ENCODE results near the gene ABCC12. TPM values are rescaled to one million over a fixed set of nuclear protein-coding genes. Genes with fewer than 3 reads are reported as not detected.

The ABCC12 gene
- polyA plus RNA-seq, 1 donor from 2014 or later, result not detected

DNA sequence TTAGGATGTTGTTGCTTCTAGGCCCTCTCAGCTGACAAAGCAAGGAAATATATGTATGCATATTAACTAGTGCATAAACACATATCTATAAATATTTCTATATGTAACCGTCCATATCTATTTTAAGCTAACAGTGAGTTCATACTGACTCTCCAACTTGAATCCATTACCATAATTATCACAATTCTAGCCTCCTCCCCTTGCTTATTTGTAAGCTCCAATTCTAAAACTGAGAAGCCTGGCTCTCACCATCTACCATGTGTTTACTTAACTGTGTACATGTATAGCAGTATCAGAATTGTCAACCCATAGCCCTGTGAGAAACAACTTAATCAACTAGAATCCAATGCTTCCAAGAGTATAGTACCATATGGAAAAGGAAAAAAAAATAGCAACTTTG, 5.1 kb downstream of the ABCC12 start:
- no peaks in the 10 kb centered on the region for H3K79me2 ChIP-seq (replicated peaks; ENCODE audit: insufficient read depth, low read length)
- H2AFZ ChIP-seq (ENCODE audit: low read depth, low read length), result no peak overlapping the region
- no peak overlapping the region for H3K4me3 ChIP-seq (ENCODE audit: low read length)
- no peaks in the 10 kb centered on the region for H4K20me1 ChIP-seq (ENCODE audit: insufficient read depth)
- H3K36me3 ChIP-seq (ENCODE audit: insufficient read depth, low read length), result no peaks in the 10 kb centered on the region
- H3K27ac ChIP-seq (ENCODE audit: low read length), result no peak overlapping the region
- TF ChIP-seq SMC3 (conservative IDR thresholded peaks at IDR 0.05; ENCODE audit: poor library complexity) (no peak), MXI1 (conservative IDR thresholded peaks at IDR 0.05; ENCODE audit: poor library complexity, severe bottlenecking) (no peak), TAF1 (IDR thresholded peaks at IDR 0.05; ENCODE audit: low read depth) (no peak)
- no peaks in the 10 kb centered on the region for H3F3A ChIP-seq (ENCODE audit: insufficient read depth, low read length, poor library complexity, severe bottlenecking)
- no peaks in the 10 kb centered on the region for H3K27me3 ChIP-seq (ENCODE audit: insufficient read depth, low read depth, low read length)
- no peak overlapping the region for H3K4me2 ChIP-seq (ENCODE audit: low read length)
- no peak overlapping the region for H3K9ac ChIP-seq (ENCODE audit: low read length)
- no peaks in the 10 kb centered on the region for H3K9me2 ChIP-seq (ENCODE audit: insufficient read depth, low read length)
- H3K9me3 ChIP-seq (ENCODE audit: low read length), result no peaks in the 10 kb centered on the region

DNA sequence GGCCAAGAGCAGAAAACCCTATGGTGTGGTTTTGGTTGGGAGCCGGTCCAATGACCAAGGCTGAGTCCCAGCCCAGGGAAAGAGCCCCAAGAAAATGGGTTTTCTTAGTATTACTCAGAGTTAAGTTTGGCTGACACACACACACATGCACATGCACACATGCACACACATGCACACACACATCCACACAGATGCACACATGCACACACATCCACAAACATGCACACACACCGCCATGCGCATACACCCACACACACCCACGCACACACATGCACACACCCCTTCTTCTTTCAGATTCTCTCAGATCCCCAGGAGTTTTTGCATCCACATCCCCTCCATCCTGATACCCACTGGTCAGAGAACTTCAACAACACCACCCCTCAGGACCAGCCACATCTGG, 9.1 kb downstream of the ABCC12 start:
- H3K9me2 ChIP-seq (ENCODE audit: insufficient read depth, low read length), result no peaks in the 10 kb centered on the region

More for the DNA sequence above, 9.1 kb downstream of the ABCC12 start:
- Histone ChIP-seq H3K4me2 (ENCODE audit: low read length) (no peak overlapping the region), H4K20me1 (ENCODE audit: insufficient read depth) (no peaks in the 10 kb centered on the region), H2AFZ (ENCODE audit: low read depth, low read length) (no peak overlapping the region), H3K36me3 (ENCODE audit: insufficient read depth, low read length) (no peaks in the 10 kb centered on the region), H3K9me3 (ENCODE audit: low read length) (no peaks in the 10 kb centered on the region), H3F3A (ENCODE audit: insufficient read depth, low read length, poor library complexity, severe bottlenecking) (no peaks in the 10 kb centered on the region), H3K79me2 (replicated peaks; ENCODE audit: insufficient read depth, low read length) (no peaks in the 10 kb centered on the region), H3K27ac (ENCODE audit: low read length) (no peak overlapping the region), H3K9ac (ENCODE audit: low read length) (no peak overlapping the region), H3K27me3 (ENCODE audit: insufficient read depth, low read depth, low read length) (no peaks in the 10 kb centered on the region), H3K4me3 (ENCODE audit: low read length) (no peak overlapping the region)
- TF ChIP-seq MXI1 (conservative IDR thresholded peaks at IDR 0.05; ENCODE audit: poor library complexity, severe bottlenecking), result no peak
- TF ChIP-seq, protein P1, sequence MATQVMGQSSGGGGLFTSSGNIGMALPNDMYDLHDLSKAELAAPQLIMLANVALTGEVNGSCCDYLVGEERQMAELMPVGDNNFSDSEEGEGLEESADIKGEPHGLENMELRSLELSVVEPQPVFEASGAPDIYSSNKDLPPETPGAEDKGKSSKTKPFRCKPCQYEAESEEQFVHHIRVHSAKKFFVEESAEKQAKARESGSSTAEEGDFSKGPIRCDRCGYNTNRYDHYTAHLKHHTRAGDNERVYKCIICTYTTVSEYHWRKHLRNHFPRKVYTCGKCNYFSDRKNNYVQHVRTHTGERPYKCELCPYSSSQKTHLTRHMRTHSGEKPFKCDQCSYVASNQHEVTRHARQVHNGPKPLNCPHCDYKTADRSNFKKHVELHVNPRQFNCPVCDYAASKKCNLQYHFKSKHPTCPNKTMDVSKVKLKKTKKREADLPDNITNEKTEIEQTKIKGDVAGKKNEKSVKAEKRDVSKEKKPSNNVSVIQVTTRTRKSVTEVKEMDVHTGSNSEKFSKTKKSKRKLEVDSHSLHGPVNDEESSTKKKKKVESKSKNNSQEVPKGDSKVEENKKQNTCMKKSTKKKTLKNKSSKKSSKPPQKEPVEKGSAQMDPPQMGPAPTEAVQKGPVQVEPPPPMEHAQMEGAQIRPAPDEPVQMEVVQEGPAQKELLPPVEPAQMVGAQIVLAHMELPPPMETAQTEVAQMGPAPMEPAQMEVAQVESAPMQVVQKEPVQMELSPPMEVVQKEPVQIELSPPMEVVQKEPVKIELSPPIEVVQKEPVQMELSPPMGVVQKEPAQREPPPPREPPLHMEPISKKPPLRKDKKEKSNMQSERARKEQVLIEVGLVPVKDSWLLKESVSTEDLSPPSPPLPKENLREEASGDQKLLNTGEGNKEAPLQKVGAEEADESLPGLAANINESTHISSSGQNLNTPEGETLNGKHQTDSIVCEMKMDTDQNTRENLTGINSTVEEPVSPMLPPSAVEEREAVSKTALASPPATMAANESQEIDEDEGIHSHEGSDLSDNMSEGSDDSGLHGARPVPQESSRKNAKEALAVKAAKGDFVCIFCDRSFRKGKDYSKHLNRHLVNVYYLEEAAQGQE (IDR thresholded peaks at IDR 0.05; ENCODE audit: borderline replicate concordance), result no peak
- TF ChIP-seq SMC3 (conservative IDR thresholded peaks at IDR 0.05; ENCODE audit: poor library complexity), result no peak
- no peak for TF ChIP-seq EP300 (conservative IDR thresholded peaks at IDR 0.05; ENCODE audit: poor library complexity, severe bottlenecking)
- TF ChIP-seq, protein P2, sequence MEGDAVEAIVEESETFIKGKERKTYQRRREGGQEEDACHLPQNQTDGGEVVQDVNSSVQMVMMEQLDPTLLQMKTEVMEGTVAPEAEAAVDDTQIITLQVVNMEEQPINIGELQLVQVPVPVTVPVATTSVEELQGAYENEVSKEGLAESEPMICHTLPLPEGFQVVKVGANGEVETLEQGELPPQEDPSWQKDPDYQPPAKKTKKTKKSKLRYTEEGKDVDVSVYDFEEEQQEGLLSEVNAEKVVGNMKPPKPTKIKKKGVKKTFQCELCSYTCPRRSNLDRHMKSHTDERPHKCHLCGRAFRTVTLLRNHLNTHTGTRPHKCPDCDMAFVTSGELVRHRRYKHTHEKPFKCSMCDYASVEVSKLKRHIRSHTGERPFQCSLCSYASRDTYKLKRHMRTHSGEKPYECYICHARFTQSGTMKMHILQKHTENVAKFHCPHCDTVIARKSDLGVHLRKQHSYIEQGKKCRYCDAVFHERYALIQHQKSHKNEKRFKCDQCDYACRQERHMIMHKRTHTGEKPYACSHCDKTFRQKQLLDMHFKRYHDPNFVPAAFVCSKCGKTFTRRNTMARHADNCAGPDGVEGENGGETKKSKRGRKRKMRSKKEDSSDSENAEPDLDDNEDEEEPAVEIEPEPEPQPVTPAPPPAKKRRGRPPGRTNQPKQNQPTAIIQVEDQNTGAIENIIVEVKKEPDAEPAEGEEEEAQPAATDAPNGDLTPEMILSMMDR (IDR thresholded peaks at IDR 0.05; ENCODE audit: poor library complexity, severe bottlenecking), result no peak
- no peak for TF ChIP-seq EZH2 (IDR thresholded peaks at IDR 0.05; ENCODE audit: borderline replicate concordance, insufficient read depth, low read length, poor library complexity, severe bottlenecking)
- TF ChIP-seq TAF1 (IDR thresholded peaks at IDR 0.05; ENCODE audit: low read depth), result no peak
- TF ChIP-seq POLR2AphosphoS5 (IDR thresholded peaks at IDR 0.05), result no peak
- TF ChIP-seq RAD21 (conservative IDR thresholded peaks at IDR 0.05), result no peak

Measured in neural cell (in vitro differentiated cells).